Liver (tissue), 3 donors: ENCODE measurements around the gene DGKQ.

Experiments
- ATF3 ChIP-seq: IDR thresholded peaks from 2 replicates; pipeline ENCODE4 v1.6.1; 2016; ENCODE audit warnings: antibody characterized with exemption
- EGR1 ChIP-seq, 2 donors: IDR thresholded peaks; 2 replicates each; pipeline ENCODE4 v1.6.1; 2016 to 2018; ENCODE audit warnings: antibody characterized with exemption in 2 of 2, low read depth in 2 of 2
- FOXA1 ChIP-seq: IDR thresholded peaks from 2 replicates; pipeline ENCODE4 v1.6.1; 2016; ENCODE audit warnings: antibody characterized with exemption
- JUND ChIP-seq, 2 donors: IDR thresholded peaks; 2 replicates each; pipeline ENCODE4 v1.6.1; 2016; ENCODE audit warnings: antibody characterized with exemption in 2 of 2
- MAX ChIP-seq: IDR thresholded peaks from 2 replicates; pipeline ENCODE4 v1.6.1; 2016; ENCODE audit warnings: antibody characterized with exemption
- RAD21 ChIP-seq, 2 donors: IDR thresholded peaks; 2 replicates each; pipeline ENCODE4 v1.6.1; 2016; ENCODE audit warnings: antibody characterized with exemption in 2 of 2, mild to moderate bottlenecking in 2 of 2
- TAF1 ChIP-seq: conservative IDR thresholded peaks from 2 replicates; pipeline ENCODE4 v1.6.1; 2016; ENCODE audit warnings: antibody characterized with exemption, mild to moderate bottlenecking
- YY1 ChIP-seq: IDR thresholded peaks from 2 replicates; pipeline ENCODE4 v1.6.1; 2016; ENCODE audit warnings: antibody characterized with exemption, mild to moderate bottlenecking
- TF ChIP-seq, protein P1 (sequence below): fragments of 150-350 bp; IDR thresholded peaks from 2 replicates; pipeline ENCODE4 v1.5.1; 2017; ENCODE audit warnings: improper control_type of control experiment, low read depth, low read length; ENCODE audit not compliant: missing input control
- donor health status: healthy.
- donor health status: healthy.

- TF ChIP-seq JUND (IDR thresholded peaks at IDR 0.05), result no peak
- TF ChIP-seq RAD21 (IDR thresholded peaks at IDR 0.05), result no peak
- TF ChIP-seq, protein P1, sequence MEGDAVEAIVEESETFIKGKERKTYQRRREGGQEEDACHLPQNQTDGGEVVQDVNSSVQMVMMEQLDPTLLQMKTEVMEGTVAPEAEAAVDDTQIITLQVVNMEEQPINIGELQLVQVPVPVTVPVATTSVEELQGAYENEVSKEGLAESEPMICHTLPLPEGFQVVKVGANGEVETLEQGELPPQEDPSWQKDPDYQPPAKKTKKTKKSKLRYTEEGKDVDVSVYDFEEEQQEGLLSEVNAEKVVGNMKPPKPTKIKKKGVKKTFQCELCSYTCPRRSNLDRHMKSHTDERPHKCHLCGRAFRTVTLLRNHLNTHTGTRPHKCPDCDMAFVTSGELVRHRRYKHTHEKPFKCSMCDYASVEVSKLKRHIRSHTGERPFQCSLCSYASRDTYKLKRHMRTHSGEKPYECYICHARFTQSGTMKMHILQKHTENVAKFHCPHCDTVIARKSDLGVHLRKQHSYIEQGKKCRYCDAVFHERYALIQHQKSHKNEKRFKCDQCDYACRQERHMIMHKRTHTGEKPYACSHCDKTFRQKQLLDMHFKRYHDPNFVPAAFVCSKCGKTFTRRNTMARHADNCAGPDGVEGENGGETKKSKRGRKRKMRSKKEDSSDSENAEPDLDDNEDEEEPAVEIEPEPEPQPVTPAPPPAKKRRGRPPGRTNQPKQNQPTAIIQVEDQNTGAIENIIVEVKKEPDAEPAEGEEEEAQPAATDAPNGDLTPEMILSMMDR, result no peak
- no peak for TF ChIP-seq YY1
- no peak for TF ChIP-seq MAX
- TF ChIP-seq TAF1, result no peak
- TF ChIP-seq FOXA1, result no peak
- no peak for TF ChIP-seq ATF3
- no peak for TF ChIP-seq EGR1 (IDR thresholded peaks at IDR 0.05; ENCODE audit: low read depth in 2 of 2)
Observed at GRCh38 chr4:957231-957580, 16.2 kb downstream of the DGKQ start.
